Mucosa of descending colon (tissue), 3 donors: ENCODE measurements around the gene AMELY. TPM values are rescaled to one million over a fixed set of nuclear protein-coding genes. Genes with fewer than 3 reads are reported as not detected.
"Not testable (repeated sequence)": the region's sequence is repeated elsewhere in the genome, so short reads cannot be mapped to it uniquely, and the experiment has no call there.

Experiments
- ATAC-seq: fragments of 200-7000 bp; cut with Tn5 transposase; one replicate; pipeline ENCODE4 v1.9.1; 2020; ENCODE audit warnings: mild to moderate bottlenecking, moderate library complexity
- DNase-seq, 3 donors: peaks; one replicate each; pipeline ENCODE4 v3.0.0-alpha.2; 2020
- H3K36me3 ChIP-seq: fragments of 200-600 bp; one replicate; pipeline ENCODE4 v1.8.0; 2021; ENCODE audit warnings: low read depth, mild to moderate bottlenecking
- H3K4me1 ChIP-seq: fragments of 200-600 bp; one replicate; pipeline ENCODE4 v1.8.0; 2021; ENCODE audit warnings: low read depth, mild to moderate bottlenecking
- H3K4me3 ChIP-seq: fragments of 200-600 bp; one replicate; pipeline ENCODE4 v1.8.0; 2021; ENCODE audit warnings: mild to moderate bottlenecking
- H3K9me3 ChIP-seq: fragments of 200-600 bp; one replicate; pipeline ENCODE4 v1.8.0; 2021; ENCODE audit warnings: mild to moderate bottlenecking
- CTCF ChIP-seq: fragments of 200-600 bp; IDR thresholded peaks from one replicate; pipeline ENCODE4 v1.8.0; 2022; ENCODE audit warnings: antibody characterized with exemption, mild to moderate bottlenecking
- intact Hi-C, 2 donors: fragments of 100-400 bp; cut with DNase I in 1 of 2; cut with micrococcal nuclease in 1 of 2; formaldehyde crosslinking; loops; one replicate each; pipeline versions ENCODE4 v1.11.0 to v1.11.1; 2022; cut with DNase I, micrococcal nuclease
- total RNA-seq, 3 donors: library from RNA; stranded (reverse); fragmentation: NEBNext Ultra II Directional in 2 of 3; extraction: Animal tissue kit (Norgen Biotek cat#: 25700) in 2 of 3; gene quantifications; one replicate each; pipeline versions ENCODE4 v1.2.1 to v1.2.4, GENCODE V29; 2021 to 2023
- donor health status: DM: no; HTN: no; CAD: no; lungs with moderate emphysema.
- donor health status: DM: no; HTN: no; CAD: no.
- donor health status: DM: no; HTN: yes; CAD: no.

AMELY gene
- total RNA-seq, 3 donors from 2014 or later = not detected

DNA sequence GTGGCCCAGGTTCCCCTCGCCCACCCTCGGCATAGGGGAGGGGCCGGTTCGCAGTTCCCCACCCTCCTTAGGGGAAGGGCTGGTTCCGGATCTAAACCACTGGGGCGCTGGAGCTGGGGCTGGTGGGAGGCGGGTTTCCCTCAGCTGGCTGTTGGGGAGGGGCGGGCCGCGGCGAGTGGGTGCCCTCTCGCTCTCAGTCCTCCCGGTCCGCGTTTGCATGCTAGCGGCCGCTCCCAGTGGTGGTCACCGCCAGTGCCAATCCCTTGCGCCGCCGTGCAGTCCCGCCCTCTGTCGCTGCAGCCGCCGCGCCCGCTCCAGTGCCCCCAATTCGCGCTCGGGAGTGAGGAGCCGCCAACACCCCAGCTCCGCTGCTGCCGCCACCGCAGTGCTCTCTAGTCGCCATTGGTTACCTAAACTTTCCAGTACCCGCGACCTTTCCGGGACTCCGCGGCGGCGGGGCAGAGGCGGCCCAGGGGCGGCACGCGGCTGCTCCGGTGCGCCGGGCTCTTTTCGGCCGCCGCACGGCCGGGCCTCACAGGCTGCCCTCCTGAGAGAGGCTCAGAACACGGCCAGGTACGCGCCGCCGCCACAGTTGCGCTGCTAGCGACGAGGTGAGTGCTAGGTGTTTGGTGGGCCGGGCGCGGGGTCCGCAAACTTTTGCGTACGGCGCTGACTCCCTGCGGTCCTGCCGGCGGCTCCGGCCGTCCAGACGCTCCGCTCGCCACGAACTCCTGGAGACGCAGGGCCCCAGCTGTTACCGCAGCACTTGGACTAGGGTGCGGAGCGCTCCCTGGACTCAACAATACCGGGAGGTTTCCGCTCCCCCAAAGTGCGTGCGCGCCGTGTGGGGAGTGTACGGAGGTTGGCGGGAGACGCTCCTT lies 940 bp downstream of the AMELY start, which contains the start of gene TBL1Y:
TBL1Y (plus strand) TSS at position 326 of the 881 bp plus-strand sequence. CDS start 114,388 bp downstream, outside the sequence.
- Histone ChIP-seq H3K4me1 (no peaks in the 10 kb centered on the region), H3K9me3 (no peaks in the 10 kb centered on the region), H3K36me3 (no peaks in the 10 kb centered on the region), H3K4me3 (no peak within 1 kb of the TSS)
- intact Hi-C loops = no loop called here
- ATAC-seq (no peak), DNase-seq (peak in 2 of 3 donors; percentile 25 to 55)
- no peak for TF ChIP-seq CTCF

DNA sequence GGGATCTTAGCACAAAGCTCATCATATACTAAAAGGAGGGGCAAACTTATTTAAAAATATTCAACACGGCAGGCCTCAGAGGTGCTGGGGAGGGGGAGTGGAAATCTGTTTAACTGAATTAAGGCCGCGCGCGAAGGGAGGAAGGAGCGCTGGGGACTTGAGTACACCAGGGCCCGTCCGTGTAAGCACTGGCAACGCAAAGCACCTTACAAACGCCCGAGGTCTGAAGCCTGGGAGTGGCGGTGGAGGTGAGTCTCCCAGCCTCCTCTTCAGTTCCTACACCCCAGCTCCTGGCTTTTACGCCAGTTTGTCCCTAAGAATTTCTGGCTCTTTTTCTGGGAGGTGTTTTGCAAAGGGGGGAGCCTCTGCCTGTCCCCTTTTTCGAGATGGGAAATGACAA lies 1.7 kb downstream of the AMELY start:
- DNase-seq = peak in 2 of 3 donors; percentile 14 to 29
- no peaks in the 10 kb centered on the region for H3K9me3 ChIP-seq
- intact Hi-C loops = no loop called here
- TF ChIP-seq CTCF = no peak
- no peaks in the 10 kb centered on the region for H3K4me1 ChIP-seq
- ATAC-seq = no peak
- H3K4me3 ChIP-seq = no peak overlapping the region
- H3K36me3 ChIP-seq = no peaks in the 10 kb centered on the region

- no peak for TF ChIP-seq CTCF
- H3K9me3 ChIP-seq = no peaks in the 10 kb centered on the region
- intact Hi-C loops = no loop called here
- H3K36me3 ChIP-seq = no peaks in the 10 kb centered on the region
- H3K4me1 ChIP-seq = no peaks in the 10 kb centered on the region
- ATAC-seq (no peak), DNase-seq (peak in 2 of 3 donors; percentile 27 to 33)
- H3K4me3 ChIP-seq = no peak overlapping the region
These were observed 2.4 kb downstream of the AMELY start for GRCh38 chrY:6909118-6909521.

- intact Hi-C loops, H3K9me3 ChIP-seq, H3K36me3 ChIP-seq, H3K4me3 ChIP-seq, DNase-seq, H3K4me1 ChIP-seq, ATAC-seq: not testable (repeated sequence)
These were observed 3.5 kb downstream of the AMELY start for GRCh38 chrY:6908021-6908420.

DNA sequence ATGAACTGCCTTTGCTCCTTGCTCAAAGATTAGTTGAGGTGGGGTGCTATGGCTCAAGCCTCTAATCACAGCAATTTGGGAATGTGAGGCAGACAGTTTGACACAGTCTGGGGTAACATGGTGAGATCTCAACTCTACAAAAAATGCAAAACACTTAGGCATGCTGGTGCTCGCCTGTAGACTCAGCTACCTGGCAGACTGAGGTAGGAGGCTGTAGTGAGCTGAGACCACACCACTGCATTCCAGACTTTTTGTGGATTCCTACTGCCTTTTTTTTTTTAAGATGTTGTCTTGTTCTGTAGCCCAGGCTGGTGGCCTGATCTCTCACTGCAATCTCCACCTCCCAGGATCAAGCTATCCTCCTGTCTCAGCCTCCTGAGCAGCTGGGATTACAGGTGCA lies 4.0 kb downstream of the AMELY start:
- no peak for TF ChIP-seq CTCF
- ATAC-seq = no peak
- no peaks in the 10 kb centered on the region for H3K36me3 ChIP-seq
- H3K9me3 ChIP-seq = no peaks in the 10 kb centered on the region
- DNase-seq = no peak
- intact Hi-C loops = no loop called here
- H3K4me1 ChIP-seq = no peaks in the 10 kb centered on the region
- H3K4me3 ChIP-seq = no peak overlapping the region

DNA sequence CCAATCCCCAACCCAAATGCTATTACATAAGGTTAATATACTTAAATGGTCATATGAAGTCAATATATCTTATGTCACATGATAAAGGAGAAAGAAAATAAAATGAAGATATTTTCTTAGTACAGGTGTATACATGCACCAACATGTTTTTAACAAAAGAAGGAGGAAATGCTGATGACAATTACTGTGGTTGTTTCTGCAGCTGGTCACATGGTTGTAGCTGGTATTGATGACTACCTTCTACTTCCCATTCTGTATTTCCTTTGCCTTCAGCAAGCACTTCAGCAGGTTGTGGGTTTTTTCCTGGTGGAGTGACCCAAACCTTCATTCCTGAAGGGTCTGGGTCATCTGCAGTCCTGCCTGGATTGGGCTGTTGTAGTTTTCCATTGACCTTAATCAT lies 9.4 kb downstream of the AMELY start:
- intact Hi-C loops = not testable (repeated sequence)

More for the DNA sequence above, 9.4 kb downstream of the AMELY start:
- not testable (repeated sequence) for H3K4me1 ChIP-seq, H3K36me3 ChIP-seq, ATAC-seq, H3K4me3 ChIP-seq, DNase-seq, H3K9me3 ChIP-seq
